Measurements from ENCODE around the gene GUCD1. TPM values are rescaled to one million over a fixed set of nuclear protein-coding genes. Genes with fewer than 3 reads are reported as not detected.

GUCD1 gene
- total RNA-seq, 1 donor = 166 TPM

DNA sequence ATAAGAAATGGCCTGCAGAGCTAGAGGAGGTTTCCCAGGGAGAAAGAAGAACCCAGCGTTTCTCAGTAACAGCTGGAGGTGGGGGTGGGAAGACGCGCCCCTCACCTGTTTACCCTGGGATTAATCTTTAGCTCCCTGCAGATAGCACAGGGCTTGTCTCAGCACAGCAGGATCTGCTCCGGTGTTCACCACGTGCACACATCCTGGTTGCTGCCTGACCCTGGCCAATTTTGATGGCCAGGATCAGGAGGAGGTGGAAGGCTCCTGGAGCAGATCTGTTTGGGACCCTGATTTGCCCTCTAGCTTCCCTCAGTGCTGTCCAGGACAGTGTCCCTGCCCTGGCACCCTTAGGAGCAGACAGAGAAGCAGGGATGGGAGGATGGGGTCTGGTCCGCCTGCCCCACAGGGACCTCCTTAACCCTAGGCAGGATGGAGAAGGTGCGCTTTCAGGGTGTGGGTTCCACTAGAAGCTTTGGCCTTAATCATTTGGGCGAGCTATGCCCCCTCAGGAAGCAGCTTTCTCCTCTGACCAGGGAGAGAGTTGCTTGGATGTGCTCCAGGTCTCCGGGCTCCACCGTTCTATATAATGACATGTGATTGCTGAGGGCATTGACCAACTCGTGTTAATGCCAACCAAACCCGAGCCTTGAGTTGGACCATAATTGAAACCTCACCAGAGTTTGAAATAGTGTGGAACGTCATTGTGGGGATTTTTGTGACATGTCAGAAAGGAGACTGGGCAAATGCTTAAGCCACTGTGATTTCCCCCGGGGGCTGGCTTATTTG, 40.5 kb downstream of the GUCD1 start:
- DNase-seq (ENCODE audit: low read depth) = no peak
- H3K4me3 ChIP-seq (ENCODE audit: low read depth, low read length) = no peak overlapping the region
- TF ChIP-seq, protein P1, sequence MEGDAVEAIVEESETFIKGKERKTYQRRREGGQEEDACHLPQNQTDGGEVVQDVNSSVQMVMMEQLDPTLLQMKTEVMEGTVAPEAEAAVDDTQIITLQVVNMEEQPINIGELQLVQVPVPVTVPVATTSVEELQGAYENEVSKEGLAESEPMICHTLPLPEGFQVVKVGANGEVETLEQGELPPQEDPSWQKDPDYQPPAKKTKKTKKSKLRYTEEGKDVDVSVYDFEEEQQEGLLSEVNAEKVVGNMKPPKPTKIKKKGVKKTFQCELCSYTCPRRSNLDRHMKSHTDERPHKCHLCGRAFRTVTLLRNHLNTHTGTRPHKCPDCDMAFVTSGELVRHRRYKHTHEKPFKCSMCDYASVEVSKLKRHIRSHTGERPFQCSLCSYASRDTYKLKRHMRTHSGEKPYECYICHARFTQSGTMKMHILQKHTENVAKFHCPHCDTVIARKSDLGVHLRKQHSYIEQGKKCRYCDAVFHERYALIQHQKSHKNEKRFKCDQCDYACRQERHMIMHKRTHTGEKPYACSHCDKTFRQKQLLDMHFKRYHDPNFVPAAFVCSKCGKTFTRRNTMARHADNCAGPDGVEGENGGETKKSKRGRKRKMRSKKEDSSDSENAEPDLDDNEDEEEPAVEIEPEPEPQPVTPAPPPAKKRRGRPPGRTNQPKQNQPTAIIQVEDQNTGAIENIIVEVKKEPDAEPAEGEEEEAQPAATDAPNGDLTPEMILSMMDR (IDR thresholded peaks at IDR 0.05; ENCODE audit: insufficient read depth, low read depth, low read length) = no peak

DNA sequence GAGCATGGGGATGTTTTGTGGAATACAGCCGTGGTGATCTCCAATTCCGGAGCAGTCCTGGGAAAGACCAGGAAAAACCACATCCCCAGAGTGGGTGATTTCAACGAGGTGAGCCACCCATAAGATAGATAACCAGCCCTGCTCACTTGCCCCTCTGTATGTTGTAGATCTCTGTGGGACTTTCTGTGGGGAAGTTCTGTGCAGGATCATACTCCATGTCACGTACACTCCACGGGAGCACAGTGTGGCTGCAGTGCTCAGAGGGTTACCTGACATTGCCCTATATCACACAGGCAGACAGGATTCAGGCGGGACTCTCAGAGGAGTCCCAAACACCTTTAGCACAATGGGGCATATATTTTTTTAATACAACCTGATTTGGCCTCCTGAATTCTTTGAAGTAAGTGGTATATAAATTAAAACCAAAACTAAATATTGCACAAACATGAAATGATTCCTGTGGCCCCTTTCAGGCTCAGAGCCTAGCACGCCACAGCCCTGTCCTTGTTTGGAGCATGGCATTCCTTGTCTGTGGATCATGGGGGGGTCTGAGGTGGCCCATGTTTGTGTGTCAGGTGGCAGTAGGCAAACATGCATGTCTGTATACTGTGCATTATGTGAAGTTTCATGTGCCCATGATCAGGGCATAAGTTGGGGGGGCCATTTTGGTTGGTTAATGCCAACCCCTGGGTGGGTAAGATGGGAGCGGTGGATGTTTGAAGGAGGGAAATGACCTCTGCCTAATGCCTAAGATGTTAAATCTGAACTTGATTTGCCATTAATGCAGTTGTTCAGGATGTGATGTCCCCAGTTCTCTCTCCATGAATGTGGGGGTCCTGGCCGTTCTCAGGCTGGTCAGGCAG, 41.3 kb downstream of the GUCD1 start:
- H3K4me3 ChIP-seq (ENCODE audit: low read depth, low read length) = no peak overlapping the region
- TF ChIP-seq, protein P1 (IDR thresholded peaks at IDR 0.05; ENCODE audit: insufficient read depth, low read depth, low read length) = no peak
- DNase-seq (ENCODE audit: low read depth) = no peak

DNA sequence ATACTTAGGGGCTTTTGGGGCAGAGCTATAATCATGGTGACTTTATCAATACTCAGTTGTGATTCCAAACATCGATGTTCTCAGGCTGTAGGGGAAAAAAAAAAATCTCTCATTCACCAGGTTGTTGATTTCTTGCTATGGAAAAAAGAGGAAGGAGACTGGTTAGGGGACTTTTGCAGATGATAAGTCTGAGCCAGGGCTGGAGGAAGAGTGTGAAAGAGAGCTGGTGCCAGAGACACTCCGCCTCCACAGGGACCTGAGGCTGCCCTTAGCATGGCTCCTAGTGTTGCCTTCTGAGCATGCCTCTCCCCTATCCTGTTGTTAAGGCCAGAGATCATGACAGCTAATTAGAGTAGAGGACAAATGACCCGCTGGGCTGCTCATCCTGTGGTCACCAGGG, 42.9 kb downstream of the GUCD1 start:
- no peak overlapping the region for H3K4me3 ChIP-seq (ENCODE audit: low read depth, low read length)
- DNase-seq (ENCODE audit: low read depth) = no peak
- TF ChIP-seq, protein P1 (IDR thresholded peaks at IDR 0.05; ENCODE audit: insufficient read depth, low read depth, low read length) = no peak

DNA sequence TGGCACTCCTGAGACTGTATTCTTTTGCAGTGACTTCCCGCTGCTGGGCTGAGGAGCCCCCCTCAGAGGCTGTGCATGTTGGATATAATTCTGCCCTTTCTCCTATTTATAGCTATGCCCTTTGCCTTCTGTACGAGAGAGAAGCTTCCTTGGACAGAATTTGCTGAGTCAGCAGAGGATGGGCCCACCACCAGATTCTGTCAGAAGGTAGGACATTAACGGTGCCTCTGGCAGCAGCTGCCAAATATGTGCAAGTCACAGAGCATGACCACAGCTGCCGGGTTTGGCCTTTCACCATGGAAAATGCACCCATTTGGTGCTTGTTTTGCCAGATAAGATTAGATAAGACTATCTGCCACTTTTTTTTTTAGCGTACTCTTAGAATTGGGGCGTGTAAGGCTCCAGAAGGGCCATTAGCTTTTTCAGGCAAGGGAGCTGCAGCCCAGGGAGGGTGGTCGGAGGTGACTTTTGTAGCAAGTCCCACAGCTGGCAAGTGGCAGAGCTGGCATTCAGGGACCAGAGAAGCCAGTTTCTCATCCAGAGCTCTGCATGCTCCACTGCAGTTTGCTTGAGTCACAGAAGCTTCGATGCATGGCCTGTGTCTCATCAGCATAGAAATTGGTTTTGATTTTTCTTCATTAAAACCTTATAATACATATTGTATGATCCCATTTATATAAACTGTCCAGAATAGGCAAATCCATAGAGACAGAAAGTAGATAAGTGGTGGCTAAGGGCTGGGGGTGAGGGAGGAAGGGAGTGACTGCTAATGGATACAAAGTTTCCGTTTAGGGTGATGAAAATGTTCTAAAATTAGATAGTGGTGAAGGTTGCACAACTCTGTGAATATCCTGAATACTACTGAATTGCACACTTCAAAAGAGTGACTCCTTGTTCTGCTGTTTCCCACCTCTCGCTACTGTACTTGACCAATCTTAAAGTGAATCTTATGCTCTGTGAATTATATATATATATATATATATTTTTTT, 44.0 kb downstream of the GUCD1 start:
- no peak overlapping the region for H3K4me3 ChIP-seq (ENCODE audit: low read depth, low read length)
- TF ChIP-seq, protein P1 (IDR thresholded peaks at IDR 0.05; ENCODE audit: insufficient read depth, low read depth, low read length) = no peak
- peak; percentile 86 for DNase-seq (ENCODE audit: low read depth)

DNA sequence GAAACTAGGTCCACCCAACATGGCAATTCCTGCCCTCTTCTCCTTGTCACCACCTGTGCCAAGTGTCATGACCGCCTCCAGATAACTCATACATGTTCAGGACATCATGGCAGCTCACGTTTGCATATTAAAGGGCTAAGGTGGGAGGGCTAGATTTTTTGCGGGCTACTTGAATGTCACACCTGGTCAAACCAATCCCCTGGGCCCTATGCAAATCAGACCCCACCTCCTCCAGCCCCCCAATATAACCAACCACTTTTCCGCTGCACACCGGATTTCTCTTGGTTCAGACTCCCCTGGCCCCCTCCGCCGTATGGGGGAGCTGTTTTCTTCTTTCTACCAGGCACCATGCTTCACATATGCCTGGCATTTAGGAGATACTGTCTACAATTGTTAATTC, 47.2 kb downstream of the GUCD1 start:
- no peak for DNase-seq (ENCODE audit: low read depth)
- TF ChIP-seq, protein P1 (IDR thresholded peaks at IDR 0.05; ENCODE audit: insufficient read depth, low read depth, low read length) = no peak
- H3K4me3 ChIP-seq (ENCODE audit: low read depth, low read length) = no peak overlapping the region

DNA sequence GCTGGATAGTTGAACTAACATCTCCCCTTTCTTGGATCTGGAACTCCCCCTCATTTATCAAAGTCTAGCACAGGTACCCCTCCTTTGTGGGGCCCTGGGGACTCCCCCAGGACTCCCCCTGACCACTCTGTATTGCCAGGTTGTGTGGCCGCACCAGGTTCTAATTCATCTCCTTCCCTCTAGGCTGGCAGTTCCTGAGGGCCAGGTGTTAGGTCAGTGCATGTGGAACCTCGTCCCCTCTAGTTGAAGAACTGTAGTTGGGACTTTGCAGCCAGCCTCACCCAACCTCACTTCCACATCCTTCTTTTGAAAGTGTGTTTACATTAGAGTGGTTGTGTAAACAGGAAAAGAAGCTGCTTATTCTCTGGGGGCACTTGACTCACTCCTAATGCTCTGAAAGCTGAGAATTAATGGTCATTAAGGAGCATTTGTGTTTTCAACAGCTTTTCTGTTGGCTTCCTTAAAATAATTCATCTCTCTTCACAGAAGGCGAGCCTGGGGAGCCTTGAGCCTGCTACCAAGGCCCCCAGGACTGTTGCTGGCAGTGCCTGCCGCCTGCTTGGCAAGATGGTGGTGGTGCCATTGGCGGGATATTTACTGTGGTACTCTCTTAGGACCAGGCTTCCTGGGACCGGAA, 48.0 kb downstream of the GUCD1 start:
- no peak overlapping the region for H3K4me3 ChIP-seq (ENCODE audit: low read depth, low read length)
- DNase-seq (ENCODE audit: low read depth) = peak; percentile 71
- TF ChIP-seq, protein P1 (IDR thresholded peaks at IDR 0.05; ENCODE audit: insufficient read depth, low read depth, low read length) = no peak

All from fibroblast of villous mesenchyme (primary cell).